ENCODE measurements around the gene MYB.

Gene MYB

GRCh38 chr6:135267085-135267484, 86.0 kb downstream of the MYB start:
- Histone ChIP-seq H3K4me3 (ENCODE audit: low read depth, low read length) (no peak overlapping the region), H3K36me3 (ENCODE audit: control insufficient read depth, insufficient read depth, low read length) (no peaks in the 10 kb centered on the region), H3K27me3 (ENCODE audit: control insufficient read depth, insufficient read depth, low read length) (no peaks in the 10 kb centered on the region), H3K9ac (ENCODE audit: low read depth, low read length) (no peak overlapping the region), H3K4me1 (ENCODE audit: control insufficient read depth, insufficient read depth, low read length) (peaks cover 22% of the 10 kb centered on the region), H3K27ac (ENCODE audit: low read depth, low read length) (no peak overlapping the region), H3K9me3 (ENCODE audit: control insufficient read depth, insufficient read depth, low read length) (no peaks in the 10 kb centered on the region)

- no peak overlapping the region for H3K27ac ChIP-seq (ENCODE audit: low read depth, low read length)
- no peak overlapping the region for H3K4me3 ChIP-seq (ENCODE audit: low read depth, low read length)
- H3K4me1 ChIP-seq (ENCODE audit: control insufficient read depth, insufficient read depth, low read length): peaks cover 22% of the 10 kb centered on the region
- no peak overlapping the region for H3K9ac ChIP-seq (ENCODE audit: low read depth, low read length)
- no peaks in the 10 kb centered on the region for H3K9me3 ChIP-seq (ENCODE audit: control insufficient read depth, insufficient read depth, low read length)
- H3K36me3 ChIP-seq (ENCODE audit: control insufficient read depth, insufficient read depth, low read length): no peaks in the 10 kb centered on the region
- H3K27me3 ChIP-seq (ENCODE audit: control insufficient read depth, insufficient read depth, low read length): no peaks in the 10 kb centered on the region
These were observed 87.2 kb downstream of the MYB start for GRCh38 chr6:135268263-135268662.

DNA sequence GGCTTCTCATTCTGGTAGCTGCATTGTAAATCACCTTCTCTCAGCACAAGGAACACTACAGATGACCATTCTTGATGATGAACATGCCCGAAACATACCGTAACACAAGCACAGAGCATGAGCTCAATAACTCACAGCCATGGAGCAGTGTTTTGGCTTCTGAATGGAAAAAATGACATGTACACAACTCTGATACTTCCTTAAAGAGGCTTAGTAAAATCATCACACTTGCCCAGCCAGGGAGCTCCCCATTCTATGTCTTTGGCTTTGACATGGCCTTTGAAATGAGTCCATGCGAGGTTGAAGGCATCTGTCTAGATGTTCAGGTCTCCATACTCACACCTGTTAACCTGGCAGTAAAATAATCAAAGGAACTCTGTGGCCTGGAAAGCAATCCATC, 87.6 kb downstream of the MYB start:
- Histone ChIP-seq H3K27ac (ENCODE audit: low read depth, low read length) (no peak overlapping the region), H3K9me3 (ENCODE audit: control insufficient read depth, insufficient read depth, low read length) (no peaks in the 10 kb centered on the region), H3K9ac (ENCODE audit: low read depth, low read length) (no peak overlapping the region), H3K27me3 (ENCODE audit: control insufficient read depth, insufficient read depth, low read length) (no peaks in the 10 kb centered on the region), H3K4me3 (ENCODE audit: low read depth, low read length) (no peak overlapping the region), H3K36me3 (ENCODE audit: control insufficient read depth, insufficient read depth, low read length) (no peaks in the 10 kb centered on the region), H3K4me1 (ENCODE audit: control insufficient read depth, insufficient read depth, low read length) (peaks cover 22% of the 10 kb centered on the region)

Data from HUES48 (cell line).